ENCODE data around the gene PJVK. TPM values are rescaled to one million over a fixed set of nuclear protein-coding genes. Genes with fewer than 3 reads are reported as not detected.

The PJVK gene
- total and polyA plus RNA-seq, 2 of the 4 experiments (the other 2 are of a cell fraction), result 0.72 to 2.4 TPM

- Histone ChIP-seq H4K91ac (ENCODE audit: insufficient read depth, low read depth, low read length) (no peak overlapping the region), H3K18ac (ENCODE audit: low read depth, low read length) (no peak overlapping the region), H3K4me3 (ENCODE audit: insufficient read depth, low read depth, low read length) (no peak overlapping the region), H3K4me2 (ENCODE audit: low read depth, low read length) (no peak overlapping the region), H2BK20ac (ENCODE audit: low read depth, low read length) (no peak overlapping the region), H4K5ac (ENCODE audit: low read depth, low read length) (no peak overlapping the region), H3K56ac (ENCODE audit: extremely low read depth, insufficient read depth, low read length) (no peak overlapping the region), H3K23ac (ENCODE audit: low read depth, low read length) (no peak overlapping the region), H3K27me3 (ENCODE audit: control insufficient read depth, insufficient read depth, low read length) (no peaks in the 10 kb centered on the region), H4K20me1 (ENCODE audit: insufficient read depth, low read length) (no peaks in the 10 kb centered on the region), H3K79me1 (ENCODE audit: low read depth in 1 of 2, low read length in 2 of 2) (peaks cover 0 to 6% of the 10 kb centered on the region in 2 experiments; a peak in 2 of 4 replicates), H3K4me1 (ENCODE audit: control insufficient read depth, insufficient read depth, low read length) (peaks cover 4% of the 10 kb centered on the region), H3K14ac (replicated peaks; ENCODE audit: low read depth, low read length) (no peak overlapping the region), H2AFZ (replicated peaks; ENCODE audit: low read length, poor library complexity) (no peak overlapping the region), H2BK15ac (ENCODE audit: low read depth, low read length) (no peak overlapping the region), H3K9me3 (ENCODE audit: control insufficient read depth, insufficient read depth, low read length) (no peaks in the 10 kb centered on the region), H3K36me3 (ENCODE audit: control insufficient read depth, insufficient read depth, low read length) (no peaks in the 10 kb centered on the region), H2BK5ac (ENCODE audit: low read depth, low read length, poor library complexity, severe bottlenecking) (no peak overlapping the region), H3K27ac (ENCODE audit: insufficient read depth, low read length) (no peak overlapping the region), H2AK9ac (replicated peaks; ENCODE audit: low read depth, low read length, poor library complexity) (no peak overlapping the region), H3K9ac (ENCODE audit: low read depth, low read length) (no peak overlapping the region), H2AK5ac (ENCODE audit: low read depth, low read length) (no peak overlapping the region), H2BK120ac (ENCODE audit: low read depth, low read length) (no peak overlapping the region), H3K9me1 (ENCODE audit: insufficient read depth, low read length) (no peaks in the 10 kb centered on the region), H3K4ac (ENCODE audit: low read depth, low read length) (no peak overlapping the region), H4K8ac (ENCODE audit: low read depth in 2 of 2, low read length in 2 of 2) (no peak overlapping the region)
- no TSS peak for BruUV-seq (replicated peaks)
- dilution Hi-C loops (cut with HindIII; ENCODE audit: low sequenced_read_pairs, unreplicated experiment) (no loop called here), intact Hi-C loops (cut with micrococcal nuclease) (no loop called here), in situ Hi-C loops (cut with MboI; ENCODE audit: low sequenced_read_pairs) (no loop called here)
- DNase-seq, result no peak
- ChIA-PET CTCF (no interaction called here), POLR2A (ENCODE audit: unreplicated experiment) (no interaction called here)
- no peak for ATAC-seq (ENCODE audit: low read depth)
- whole genome bisulfite sequencing, 2 experiments (ENCODE audit: extremely low coverage in 2 of 2, insufficient read length in 1 of 2), result 94% methylated on average over 3 of the region's 5 CpGs; no CpG with 5 or more reads in 1 of the 2 experiments
- TF ChIP-seq MAFK (IDR thresholded peaks at IDR 0.05; ENCODE audit: low read depth, low read length), result no peak
- TF ChIP-seq MXI1 (IDR thresholded peaks at IDR 0.05; ENCODE audit: borderline replicate concordance, low read depth, low read length), result no peak
- TF ChIP-seq SMC3 (IDR thresholded peaks at IDR 0.05; ENCODE audit: low read depth, low read length), result no peak
- no peak for TF ChIP-seq ELK1 (IDR thresholded peaks at IDR 0.05; ENCODE audit: borderline replicate concordance, low read depth, low read length)
- TF ChIP-seq POLR2A (IDR thresholded peaks at IDR 0.05; ENCODE audit: low read depth, low read length), result no peak
- TF ChIP-seq FOS (IDR thresholded peaks at IDR 0.05; ENCODE audit: low read depth, low read length), result no peak
- TF ChIP-seq NFE2L2 (IDR thresholded peaks at IDR 0.05; ENCODE audit: low read depth, low read length), result no peak
- TF ChIP-seq CTCF (conservative IDR thresholded peaks at IDR 0.05; ENCODE audit: low read depth, low read length), result no peak
- no peak for TF ChIP-seq USF2 (IDR thresholded peaks at IDR 0.05; ENCODE audit: low read depth, low read length)
- no peak for TF ChIP-seq BHLHE40 (IDR thresholded peaks at IDR 0.05; ENCODE audit: low read depth, low read length)
- no peak for TF ChIP-seq RAD21 (IDR thresholded peaks at IDR 0.05; ENCODE audit: low read length)
- no peak for TF ChIP-seq RCOR1 (IDR thresholded peaks at IDR 0.05; ENCODE audit: insufficient replicate concordance, low read length)
- TF ChIP-seq CEBPB (IDR thresholded peaks at IDR 0.05; ENCODE audit: low read depth, low read length), result no peak
- TF ChIP-seq MAZ (IDR thresholded peaks at IDR 0.05; ENCODE audit: borderline replicate concordance, low read depth, low read length), result no peak
- no peak for TF ChIP-seq CHD1 (IDR thresholded peaks at IDR 0.05; ENCODE audit: low read depth, low read length)
These were observed 4.8 kb downstream of the PJVK start for GRCh38 chr2:178455947-178456346.
